HG02763 (cell line): Measurements from ENCODE around the gene AS3MT.
"Not testable (repeated sequence)": the region's sequence is repeated elsewhere in the genome, so short reads cannot be mapped to it uniquely, and the experiment has no call there.

Experiments
- ATAC-seq: cut with Tn5 transposase; IDR thresholded peaks from one replicate; pipeline ENCODE4 v1.9.1; 2021; ENCODE audit warnings: mild to moderate bottlenecking, moderate library complexity; ENCODE audit not compliant: unreplicated experiment

Gene AS3MT

GRCh38 chr10:102918817-102919245, 49.6 kb downstream of the AS3MT start:
- no peak for ATAC-seq

- no peak for ATAC-seq
Observed at GRCh38 chr10:102919246-102919959, 50.1 kb downstream of the AS3MT start.

- ATAC-seq: no peak
Observed at GRCh38 chr10:102919992-102920739, 50.9 kb downstream of the AS3MT start.

- ATAC-seq: no peak
Observed at GRCh38 chr10:102923601-102924000, 54.3 kb downstream of the AS3MT start.

GRCh38 chr10:102926842-102927241, 57.6 kb downstream of the AS3MT start:
- no peak for ATAC-seq

GRCh38 chr10:102927311-102928010, 58.2 kb downstream of the AS3MT start:
- ATAC-seq: no peak

- not testable (repeated sequence) for ATAC-seq
Observed at GRCh38 chr10:102928442-102928841, 59.2 kb downstream of the AS3MT start.

GRCh38 chr10:102930720-102931119, 61.5 kb downstream of the AS3MT start:
- no peak for ATAC-seq

GRCh38 chr10:102931643-102932042, 62.4 kb downstream of the AS3MT start:
- ATAC-seq: no peak

GRCh38 chr10:102935505-102935904, 66.2 kb downstream of the AS3MT start:
- ATAC-seq: no peak

GRCh38 chr10:102935939-102936605, 66.8 kb downstream of the AS3MT start:
- no peak for ATAC-seq

GRCh38 chr10:102941401-102941800, 72.1 kb downstream of the AS3MT start:
- no peak for ATAC-seq

GRCh38 chr10:102945449-102945848, 76.2 kb downstream of the AS3MT start:
- ATAC-seq: no peak

- no peak for ATAC-seq
Observed at GRCh38 chr10:102945962-102946361, 76.7 kb downstream of the AS3MT start.

GRCh38 chr10:102946992-102947391, 77.7 kb downstream of the AS3MT start:
- no peak for ATAC-seq

GRCh38 chr10:102948176-102948575, 78.9 kb downstream of the AS3MT start:
- no peak for ATAC-seq

- ATAC-seq: no peak
Observed at GRCh38 chr10:102948786-102949185, 79.5 kb downstream of the AS3MT start.

GRCh38 chr10:102949916-102950315, 80.6 kb downstream of the AS3MT start:
- no peak for ATAC-seq

GRCh38 chr10:102951316-102951715, 82.0 kb downstream of the AS3MT start:
- ATAC-seq: no peak
